ENCODE data around the gene GNG14.

DNA sequence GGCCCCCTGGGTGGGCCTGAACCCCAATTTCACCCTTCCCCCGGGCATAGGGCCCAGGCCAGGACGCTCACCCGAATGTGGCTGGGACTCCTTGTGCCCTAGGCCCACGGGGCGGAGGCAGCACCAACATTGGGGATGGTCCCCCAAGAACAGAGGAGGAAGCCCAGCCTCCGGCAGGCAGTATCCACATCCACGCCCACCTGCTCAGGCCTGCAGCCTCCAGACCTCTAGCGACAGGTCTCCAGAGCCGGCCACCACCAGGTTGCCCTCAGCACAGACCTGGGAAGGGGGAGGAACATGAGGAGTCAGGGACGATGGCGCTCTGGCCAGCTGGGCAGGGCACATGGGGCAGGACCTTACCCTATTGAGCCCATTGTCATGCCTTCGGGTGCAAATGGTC, 1.2 kb downstream of the GNG14 start:
- TF ChIP-seq, protein P1, sequence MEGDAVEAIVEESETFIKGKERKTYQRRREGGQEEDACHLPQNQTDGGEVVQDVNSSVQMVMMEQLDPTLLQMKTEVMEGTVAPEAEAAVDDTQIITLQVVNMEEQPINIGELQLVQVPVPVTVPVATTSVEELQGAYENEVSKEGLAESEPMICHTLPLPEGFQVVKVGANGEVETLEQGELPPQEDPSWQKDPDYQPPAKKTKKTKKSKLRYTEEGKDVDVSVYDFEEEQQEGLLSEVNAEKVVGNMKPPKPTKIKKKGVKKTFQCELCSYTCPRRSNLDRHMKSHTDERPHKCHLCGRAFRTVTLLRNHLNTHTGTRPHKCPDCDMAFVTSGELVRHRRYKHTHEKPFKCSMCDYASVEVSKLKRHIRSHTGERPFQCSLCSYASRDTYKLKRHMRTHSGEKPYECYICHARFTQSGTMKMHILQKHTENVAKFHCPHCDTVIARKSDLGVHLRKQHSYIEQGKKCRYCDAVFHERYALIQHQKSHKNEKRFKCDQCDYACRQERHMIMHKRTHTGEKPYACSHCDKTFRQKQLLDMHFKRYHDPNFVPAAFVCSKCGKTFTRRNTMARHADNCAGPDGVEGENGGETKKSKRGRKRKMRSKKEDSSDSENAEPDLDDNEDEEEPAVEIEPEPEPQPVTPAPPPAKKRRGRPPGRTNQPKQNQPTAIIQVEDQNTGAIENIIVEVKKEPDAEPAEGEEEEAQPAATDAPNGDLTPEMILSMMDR (IDR thresholded peaks at IDR 0.05): no peak
- no peak for TF ChIP-seq EP300 (IDR thresholded peaks at IDR 0.05)
